PC-9 (cell line): ENCODE results near the gene MICAL2. TPM values are rescaled to one million over a fixed set of nuclear protein-coding genes. Genes with fewer than 3 reads are reported as not detected.
A peak's percentile ranks its signal among the peaks of the same experiment; 100 is the strongest.

Source experiments
- BruUV-seq: library from RNA; stranded (reverse); fragments of 400-500 nt; replicated peaks from 2 replicates; lab custom pipeline; 2021; lab: Mats Ljungman, UMichigan
- CTCF ChIA-PET: fragments of 300-600 bp; sonication (Branson Sonifier 250); formaldehyde crosslinking; loops from one replicate; lab custom pipeline; 2022; ENCODE audit warnings: antibody characterized with exemption; lab: Charles Lee
- POLR2A ChIA-PET: fragments of 300-600 bp; sonication (Branson Sonifier 250); formaldehyde crosslinking; loops from one replicate; lab custom pipeline; 2022; ENCODE audit warnings: antibody characterized with exemption; ENCODE audit not compliant: unreplicated experiment; lab: Charles Lee
- DNase-seq, 2 experiments: peaks; one replicate each; pipeline versions ENCODE4 v3.0.0 to v3.0.0-alpha.2; 2015 to 2022; ENCODE audit warnings: mixed read lengths in 1 of 2
- H2AFZ ChIP-seq: fragments of 200-600 bp; sonication (generic); 2 replicates; pipeline ENCODE4 v1.8.1; 2017; ENCODE audit warnings: antibody characterized with exemption
- H3F3A ChIP-seq: fragments of 200-600 bp; sonication (generic); 2 replicates; pipeline ENCODE4 v1.8.1; 2017; ENCODE audit warnings: antibody characterized with exemption, mild to moderate bottlenecking, low read depth; ENCODE audit not compliant: insufficient read depth
- H3K27ac ChIP-seq: fragments of 200-600 bp; sonication (generic); 2 replicates; pipeline ENCODE4 v1.6.1; 2016; ENCODE audit warnings: mixed run types
- H3K27me3 ChIP-seq: fragments of 200-600 bp; sonication (generic); 2 replicates; pipeline ENCODE4 v1.6.1; 2016; ENCODE audit warnings: low read depth, mixed run types; ENCODE audit not compliant: insufficient read depth
- H3K36me3 ChIP-seq: fragments of 200-600 bp; sonication (generic); 2 replicates; pipeline ENCODE4 v1.6.1; 2016; ENCODE audit warnings: low read depth, mixed run types
- H3K4me1 ChIP-seq: fragments of 200-600 bp; sonication (generic); replicated peaks from 2 replicates; pipeline ENCODE4 v1.6.1; 2016; ENCODE audit warnings: mixed run types; ENCODE audit not compliant: insufficient read depth
- H3K4me2 ChIP-seq: fragments of 200-600 bp; sonication (generic); 2 replicates; pipeline ENCODE4 v1.6.1; 2017; ENCODE audit warnings: mixed run types
- H3K4me3 ChIP-seq: fragments of 200-600 bp; sonication (generic); 2 replicates; pipeline ENCODE4 v1.6.1; 2016; ENCODE audit warnings: mixed run types
- H3K79me2 ChIP-seq: fragments of 200-600 bp; sonication (generic); 2 replicates; pipeline ENCODE4 v1.6.1; 2017; ENCODE audit warnings: low read depth, mixed run types
- H3K9me2 ChIP-seq: fragments of 200-600 bp; sonication (generic); 2 replicates; pipeline ENCODE4 v1.8.1; 2017; ENCODE audit warnings: mild to moderate bottlenecking; ENCODE audit not compliant: insufficient read depth
- H3K9me3 ChIP-seq: fragments of 200-600 bp; sonication (generic); 2 replicates; pipeline ENCODE4 v1.8.1; 2016; ENCODE audit warnings: low read depth; ENCODE audit not compliant: insufficient read depth
- H4K20me1 ChIP-seq: fragments of 200-600 bp; sonication (generic); 2 replicates; pipeline ENCODE4 v1.8.1; 2017; ENCODE audit not compliant: insufficient read depth
- EZH2 ChIP-seq: fragments of 200-600 bp; sonication (generic); IDR thresholded peaks from 2 replicates; pipeline ENCODE4 v1.8.0; 2017; ENCODE audit warnings: antibody characterized with exemption, low read depth
- intact Hi-C: fragments of 100-400 bp; cut with micrococcal nuclease; formaldehyde crosslinking; loops from one replicate; pipeline ENCODE4 v1.10.0; 2022; ENCODE audit not compliant: unreplicated experiment
- total RNA-seq: library from RNA; stranded (reverse); gene quantifications from 2 replicates; pipeline ENCODE4 v1.2.3, GENCODE V29; 2021
- TF ChIP-seq, protein P1 (sequence below): fragments of 200-600 bp; sonication (generic); conservative IDR thresholded peaks from 2 replicates; pipeline ENCODE4 v1.6.1; 2017; ENCODE audit warnings: mixed run types, antibody characterized with exemption, mild to moderate bottlenecking, moderate library complexity

Gene MICAL2
- total RNA-seq, 1 experiment from 2014 or later, result 32.4 TPM

DNA sequence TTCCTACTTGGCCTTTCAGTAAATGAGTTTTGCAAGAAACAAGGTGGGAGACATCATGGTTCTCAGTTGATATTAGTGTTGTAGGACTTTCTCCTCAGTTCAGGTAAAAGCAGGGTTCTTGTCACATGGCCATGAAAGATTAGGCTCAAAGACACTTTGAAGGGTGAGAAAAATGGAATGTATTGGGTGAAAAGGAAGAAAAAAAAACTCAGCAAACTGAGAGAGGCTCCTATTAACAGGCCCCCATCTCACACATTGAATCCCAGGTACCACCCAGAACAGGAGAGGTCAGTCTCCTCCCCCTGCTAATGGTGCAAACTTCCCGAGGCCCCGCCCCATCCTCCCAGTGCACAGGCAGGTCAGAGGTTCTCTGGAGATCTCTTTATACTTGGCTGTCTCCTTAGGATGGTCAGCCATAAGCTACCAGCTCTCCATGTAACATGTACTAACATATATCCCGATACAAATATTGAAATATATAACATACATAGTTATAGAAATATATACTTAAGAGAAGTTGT, 62.2 kb downstream of the MICAL2 start:
- no peak overlapping the region for H3K4me2 ChIP-seq
- H3F3A ChIP-seq, result peaks cover 43% of the 10 kb centered on the region
- H3K27ac ChIP-seq, result peak overlapping the region; percentile 41
- no TSS peak for BruUV-seq
- no peaks in the 10 kb centered on the region for H3K9me3 ChIP-seq
- no peak for DNase-seq
- H3K9me2 ChIP-seq, result no peaks in the 10 kb centered on the region
- H3K4me1 ChIP-seq, result peaks cover 68% of the 10 kb centered on the region
- H4K20me1 ChIP-seq, result no peaks in the 10 kb centered on the region
- intact Hi-C loops, result no loop called here
- POLR2A ChIA-PET, result no interaction called here
- TF ChIP-seq, protein P1, sequence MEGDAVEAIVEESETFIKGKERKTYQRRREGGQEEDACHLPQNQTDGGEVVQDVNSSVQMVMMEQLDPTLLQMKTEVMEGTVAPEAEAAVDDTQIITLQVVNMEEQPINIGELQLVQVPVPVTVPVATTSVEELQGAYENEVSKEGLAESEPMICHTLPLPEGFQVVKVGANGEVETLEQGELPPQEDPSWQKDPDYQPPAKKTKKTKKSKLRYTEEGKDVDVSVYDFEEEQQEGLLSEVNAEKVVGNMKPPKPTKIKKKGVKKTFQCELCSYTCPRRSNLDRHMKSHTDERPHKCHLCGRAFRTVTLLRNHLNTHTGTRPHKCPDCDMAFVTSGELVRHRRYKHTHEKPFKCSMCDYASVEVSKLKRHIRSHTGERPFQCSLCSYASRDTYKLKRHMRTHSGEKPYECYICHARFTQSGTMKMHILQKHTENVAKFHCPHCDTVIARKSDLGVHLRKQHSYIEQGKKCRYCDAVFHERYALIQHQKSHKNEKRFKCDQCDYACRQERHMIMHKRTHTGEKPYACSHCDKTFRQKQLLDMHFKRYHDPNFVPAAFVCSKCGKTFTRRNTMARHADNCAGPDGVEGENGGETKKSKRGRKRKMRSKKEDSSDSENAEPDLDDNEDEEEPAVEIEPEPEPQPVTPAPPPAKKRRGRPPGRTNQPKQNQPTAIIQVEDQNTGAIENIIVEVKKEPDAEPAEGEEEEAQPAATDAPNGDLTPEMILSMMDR, result no peak
- TF ChIP-seq EZH2, result no peak
- no peak overlapping the region for H3K4me3 ChIP-seq
- no peak overlapping the region for H2AFZ ChIP-seq
- CTCF ChIA-PET, result no interaction called here
- peaks cover 31% of the 10 kb centered on the region for H3K79me2 ChIP-seq
- no peaks in the 10 kb centered on the region for H3K27me3 ChIP-seq
- 0 out of 2 replicates have a peak, but pooled peaks cover 4% of the 10 kb centered on the region for H3K36me3 ChIP-seq

DNA sequence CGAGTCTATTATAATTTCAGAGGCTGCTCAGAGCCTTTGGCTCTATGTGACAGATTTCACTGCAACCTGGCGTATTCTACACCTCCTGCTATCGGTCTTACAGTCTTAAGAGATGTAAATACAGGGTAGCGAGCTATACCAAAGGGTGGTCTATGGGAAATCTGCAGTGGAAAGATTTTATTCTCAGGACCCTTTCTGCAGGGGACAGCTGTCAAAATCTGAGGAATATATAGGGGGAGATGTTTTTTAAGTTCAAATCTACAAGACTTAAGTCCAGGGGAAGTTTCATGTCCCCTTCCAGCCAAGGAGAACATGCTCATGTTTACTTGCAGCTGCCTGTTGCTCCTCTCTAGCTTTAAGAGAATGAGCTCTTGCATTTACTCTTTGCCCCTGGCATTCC, 62.7 kb downstream of the MICAL2 start:
- no peaks in the 10 kb centered on the region for H3K27me3 ChIP-seq
- no peak overlapping the region for H2AFZ ChIP-seq
- intact Hi-C loops, result no loop called here
- 0 out of 2 replicates have a peak, but pooled peaks cover 4% of the 10 kb centered on the region for H3K36me3 ChIP-seq
- no TSS peak for BruUV-seq
- ChIA-PET POLR2A (no interaction called here), CTCF (no interaction called here)
- H3K4me3 ChIP-seq, result no peak overlapping the region
- TF ChIP-seq, protein P1, result no peak
- TF ChIP-seq EZH2, result no peak
- peaks cover 68% of the 10 kb centered on the region for H3K4me1 ChIP-seq
- H3K4me2 ChIP-seq, result no peak overlapping the region
- H3K79me2 ChIP-seq, result peaks cover 35% of the 10 kb centered on the region
- no peaks in the 10 kb centered on the region for H4K20me1 ChIP-seq
- peak overlapping the region; percentile 96 for H3K27ac ChIP-seq
- H3F3A ChIP-seq, result peaks cover 37% of the 10 kb centered on the region
- DNase-seq, result no peak
- H3K9me3 ChIP-seq, result no peaks in the 10 kb centered on the region
- H3K9me2 ChIP-seq, result no peaks in the 10 kb centered on the region

- H3K4me2 ChIP-seq, result no peak overlapping the region
- H3K4me3 ChIP-seq, result no peak overlapping the region
- H3K27me3 ChIP-seq, result no peaks in the 10 kb centered on the region
- H3K4me1 ChIP-seq, result peaks cover 72% of the 10 kb centered on the region
- TF ChIP-seq EZH2, result no peak
- TF ChIP-seq, protein P1, result no peak
- POLR2A ChIA-PET, result no interaction called here
- intact Hi-C loops, result no loop called here
- no peaks in the 10 kb centered on the region for H3K9me3 ChIP-seq
- CTCF ChIA-PET, result no interaction called here
- H3K79me2 ChIP-seq, result peaks cover 38% of the 10 kb centered on the region
- no peaks in the 10 kb centered on the region for H4K20me1 ChIP-seq
- no peak overlapping the region for H2AFZ ChIP-seq
- H3F3A ChIP-seq, result peaks cover 36% of the 10 kb centered on the region
- H3K36me3 ChIP-seq, result 0 out of 2 replicates have a peak, but pooled peaks cover 4% of the 10 kb centered on the region
- DNase-seq, result no peak
- BruUV-seq, result no TSS peak
- no peaks in the 10 kb centered on the region for H3K9me2 ChIP-seq
- peak overlapping the region; percentile 96 for H3K27ac ChIP-seq
These were observed 63.7 kb downstream of the MICAL2 start for GRCh38 chr11:12174128-12174476.
